HCT116 (cell line): ENCODE results near the gene FAM216B. TPM values are rescaled to one million over a fixed set of nuclear protein-coding genes. Genes with fewer than 3 reads are reported as not detected.

Experiments used
- ATAC-seq: fragments of 200-7000 bp; cut with Tn5 transposase; 2 replicates; pipeline ENCODE4 v1.9.1; 2020; ENCODE audit warnings: mild to moderate bottlenecking, moderate library complexity
- BruUV-seq: library from RNA; stranded (reverse); fragments of 400-500 nt; replicated peaks from 2 replicates; lab custom pipeline; 2021; lab: Mats Ljungman, UMichigan
- CTCF ChIA-PET: fragments of 300-600 bp; sonication (Branson Sonifier 250); formaldehyde crosslinking; loops from one replicate; lab custom pipeline; 2021; ENCODE audit warnings: antibody characterized with exemption; lab: Charles Lee
- POLR2A ChIA-PET: fragments of 300-600, 350-600 bp; sonication (Branson Sonifier 250); formaldehyde crosslinking; loops from one replicate; lab custom pipeline; 2021; ENCODE audit warnings: antibody characterized with exemption; lab: Charles Lee
- RAD21 ChIA-PET, 2 experiments: fragments of 300-600 bp; sonication (Branson Sonifier 250); formaldehyde crosslinking; loops; one replicate each; lab custom pipeline; 2023; ENCODE audit warnings: low total read pairs in 2 of 2; ENCODE audit not compliant: uncharacterized antibody in 2 of 2, unreplicated experiment in 2 of 2, low non-redundant PET in 1 of 2; lab: Charles Lee
- DNase-seq: peaks from one replicate; pipeline ENCODE4 v3.0.0-alpha.2; 2010; ENCODE audit warnings: low read depth, low spot score
- H2AFZ ChIP-seq: fragments of 200-600 bp; shearing (Covaris generic), sonication (generic); 2 replicates; pipeline ENCODE4 v1.6.1; 2017; ENCODE audit warnings: low read depth, mixed run types, mixed read lengths, antibody characterized with exemption, low read length; ENCODE audit not compliant: poor library complexity, severe bottlenecking
- H3K27ac ChIP-seq: 2 replicates; pipeline ENCODE4 v1.5.1; 2012; ENCODE audit warnings: low read depth, low read length
- H3K27me3 ChIP-seq: fragments of 200-600 bp; sonication (generic); 2 replicates; pipeline ENCODE4 v1.6.1; 2016; ENCODE audit warnings: mixed run types, low read length, mixed read lengths; ENCODE audit not compliant: insufficient read depth
- H3K36me3 ChIP-seq, 2 experiments: fragments of 200-500 bp in 1 of 2; fragments of 200-600 bp in 1 of 2; sonication (Bioruptor generic) in 1 of 2; sonication (generic) in 1 of 2; 2 replicates each; pipeline versions ENCODE4 v1.5.1 to v1.6.1; 2014 to 2016; ENCODE audit warnings: low read length in 2 of 2, inconsistent platforms in 1 of 2, mixed read lengths in 1 of 2, mixed run types in 1 of 2; ENCODE audit not compliant: insufficient read depth in 2 of 2, control insufficient read depth in 1 of 2
- H3K4me1 ChIP-seq, 2 experiments: fragments of 200-600 bp in 1 of 2; sonication (generic) in 1 of 2; 2 replicates each; pipeline versions ENCODE4 v1.5.1 to v1.6.1; 2012 to 2017; ENCODE audit warnings: low read length in 2 of 2, inconsistent platforms in 1 of 2, mild to moderate bottlenecking in 1 of 2, mixed read lengths in 1 of 2, mixed run types in 1 of 2, moderate library complexity in 1 of 2; ENCODE audit not compliant: insufficient read depth in 2 of 2, control insufficient read depth in 1 of 2
- H3K4me2 ChIP-seq: fragments of 200-600 bp; sonication (generic); 2 replicates; pipeline ENCODE4 v1.6.1; 2017; ENCODE audit warnings: mixed run types, low read length, mixed read lengths
- H3K4me3 ChIP-seq, 2 experiments: fragments of 200-600 bp in 1 of 2; sonication (generic) in 1 of 2; replicated peaks in 1 of 2; 2 replicates each; pipeline ENCODE4 v1.5.1; 2011 to 2016; ENCODE audit warnings: low read length in 2 of 2, control low read depth in 1 of 2, low read depth in 1 of 2, mild to moderate bottlenecking in 1 of 2, mixed read lengths in 1 of 2, mixed run types in 1 of 2
- H3K79me2 ChIP-seq: fragments of 200-600 bp; sonication (generic); 2 replicates; pipeline ENCODE4 v1.6.1; 2017; ENCODE audit warnings: mild to moderate bottlenecking, mixed run types, low read length, moderate library complexity, mixed read lengths; ENCODE audit not compliant: insufficient read depth
- H3K9ac ChIP-seq: fragments of 200-600 bp; sonication (generic); 2 replicates; pipeline ENCODE4 v1.6.1; 2016; ENCODE audit warnings: low read length, mixed read lengths
- H3K9me2 ChIP-seq: fragments of 200-600 bp; sonication (generic), shearing (Covaris generic); 2 replicates; pipeline ENCODE4 v1.6.1; 2017; ENCODE audit warnings: mixed run types, mild to moderate bottlenecking, moderate library complexity; ENCODE audit not compliant: insufficient read depth
- H3K9me3 ChIP-seq, 2 experiments: fragments of 200-500 bp in 1 of 2; fragments of 200-600 bp in 1 of 2; sonication (Bioruptor generic) in 1 of 2; sonication (generic) in 1 of 2; 2 replicates each; pipeline ENCODE4 v1.6.1; 2014 to 2017; ENCODE audit warnings: low read length in 2 of 2, mixed read lengths in 2 of 2, inconsistent platforms in 1 of 2, low read depth in 1 of 2, mild to moderate bottlenecking in 1 of 2, mixed run types in 1 of 2, moderate library complexity in 1 of 2; ENCODE audit not compliant: control insufficient read depth in 1 of 2, insufficient read depth in 1 of 2
- H4K20me1 ChIP-seq: fragments of 200-600 bp; sonication (generic), shearing (Covaris generic); 2 replicates; pipeline ENCODE4 v1.6.1; 2017; ENCODE audit warnings: mixed run types, mild to moderate bottlenecking, moderate library complexity; ENCODE audit not compliant: insufficient read depth
- ATF3 ChIP-seq: IDR thresholded peaks from 2 replicates; pipeline ENCODE4 v1.6.1; 2012
- CBX3 ChIP-seq: IDR thresholded peaks from 2 replicates; pipeline ENCODE4 v1.6.1; 2012; ENCODE audit warnings: low read depth
- CEBPB ChIP-seq: IDR thresholded peaks from 2 replicates; pipeline ENCODE4 v1.6.1; 2012; ENCODE audit warnings: low read depth
- CTCF ChIP-seq, 3 experiments: fragments of 200-600 bp in 1 of 3; sonication (generic) in 1 of 3; IDR thresholded peaks in 2 of 3; conservative IDR thresholded peaks in 1 of 3; 2 replicates each; pipeline ENCODE4 v1.5.1; 2012 to 2017; ENCODE audit warnings: low read depth in 2 of 3, low read length in 2 of 3, antibody characterized with exemption in 1 of 3, borderline replicate concordance in 1 of 3, control low read depth in 1 of 3, mild to moderate bottlenecking in 1 of 3, mixed read lengths in 1 of 3, mixed run types in 1 of 3, moderate library complexity in 1 of 3; ENCODE audit not compliant: insufficient read depth in 1 of 3
- EGR1 ChIP-seq: IDR thresholded peaks from 2 replicates; pipeline ENCODE4 v1.6.1; 2012; ENCODE audit warnings: low read depth
- ELF1 ChIP-seq: IDR thresholded peaks from 2 replicates; pipeline ENCODE4 v1.6.1; 2012; ENCODE audit warnings: low read depth, borderline replicate concordance
- EZH2phosphoT487 ChIP-seq: fragments of 200-600 bp; IDR thresholded peaks from 2 replicates; pipeline ENCODE4 v1.6.1; 2018; ENCODE audit warnings: antibody characterized with exemption, borderline replicate concordance
- FOSL1 ChIP-seq: IDR thresholded peaks from 2 replicates; pipeline ENCODE4 v1.6.1; 2012; ENCODE audit warnings: low read depth
- POLR2A ChIP-seq: IDR thresholded peaks from 2 replicates; pipeline ENCODE4 v1.7.0; 2011; ENCODE audit warnings: borderline replicate concordance; ENCODE audit not compliant: insufficient read depth, insufficient read length; ENCODE audit errors: extremely low read depth
- POLR2AphosphoS5 ChIP-seq: IDR thresholded peaks from 2 replicates; pipeline ENCODE4 v1.6.1; 2011; ENCODE audit warnings: mild to moderate bottlenecking, low read depth, low read length, moderate library complexity
- RAD21 ChIP-seq: IDR thresholded peaks from 2 replicates; pipeline ENCODE4 v1.6.1; 2012; ENCODE audit warnings: low read depth, mild to moderate bottlenecking
- REST ChIP-seq: IDR thresholded peaks from 2 replicates; pipeline ENCODE4 v1.6.1; 2012; ENCODE audit warnings: low read depth
- SIN3A ChIP-seq: IDR thresholded peaks from 2 replicates; pipeline ENCODE4 v1.6.1; 2012; ENCODE audit warnings: low read depth
- SRF ChIP-seq: IDR thresholded peaks from 2 replicates; pipeline ENCODE4 v1.6.1; 2012; ENCODE audit warnings: low read depth
- ZBTB33 ChIP-seq: IDR thresholded peaks from 2 replicates; pipeline ENCODE4 v1.6.1; 2011; ENCODE audit warnings: mild to moderate bottlenecking, low read length, moderate library complexity; ENCODE audit not compliant: insufficient replicate concordance; ENCODE audit errors: extremely low read depth
- ZFX ChIP-seq: fragments of 450-650 bp; IDR thresholded peaks from 2 replicates; pipeline ENCODE4 v1.6.1; 2017
- ZNF274 ChIP-seq: fragments of 200-500 bp; sonication (Bioruptor generic); IDR thresholded peaks from 2 replicates; pipeline ENCODE4 v1.6.1; 2014; ENCODE audit warnings: mild to moderate bottlenecking, low read depth, low read length, inconsistent platforms
- intact Hi-C: fragments of 100-400 bp; cut with micrococcal nuclease; formaldehyde crosslinking; loops from 2 replicates; pipeline ENCODE4 v1.10.0; 2022
- total RNA-seq: library from RNA; stranded (reverse); gene quantifications from one replicate; pipeline ENCODE4 v1.2.1, GENCODE V29; 2021; ENCODE audit not compliant: unreplicated experiment

Gene FAM216B
- total RNA-seq, 1 experiment from 2014 or later, result not detected

GRCh38 chr13:42762917-42763316 lies 18.5 kb upstream of the FAM216B start:
- ChIA-PET RAD21 (no interaction called here), POLR2A (no interaction called here), CTCF (no interaction called here)
- Histone ChIP-seq H3K9ac (no peak overlapping the region), H3K36me3 (no peaks in the 10 kb centered on the region), H2AFZ (no peak overlapping the region), H3K9me3 (0 out of 4 replicates have a peak, but pooled peaks cover 0 to 3% of the 10 kb centered on the region in 2 experiments), H3K9me2 (no peaks in the 10 kb centered on the region), H3K79me2 (no peaks in the 10 kb centered on the region), H3K27me3 (no peaks in the 10 kb centered on the region), H3K4me2 (no peak overlapping the region), H3K4me1 (no peaks in the 10 kb centered on the region), H3K4me3 (no peak overlapping the region), H4K20me1 (no peaks in the 10 kb centered on the region), H3K27ac (no peak overlapping the region)
- no peak for TF ChIP-seq ELF1
- no peak for TF ChIP-seq ATF3
- TF ChIP-seq CBX3, result no peak
- no peak for TF ChIP-seq RAD21
- no peak for TF ChIP-seq ZBTB33
- no peak for TF ChIP-seq EZH2phosphoT487
- no peak for TF ChIP-seq SIN3A
- TF ChIP-seq EGR1, result no peak
- TF ChIP-seq REST, result no peak
- TF ChIP-seq CTCF (IDR thresholded peaks at IDR 0.05 in 2 of 3, conservative IDR thresholded peaks at IDR 0.05 in 1 of 3; ENCODE audit: borderline replicate concordance in 1 of 3, insufficient read depth in 1 of 3, low read depth in 2 of 3, low read length in 2 of 3), result no peak
- no peak for TF ChIP-seq POLR2A
- TF ChIP-seq SRF, result no peak
- no peak for TF ChIP-seq ZFX
- TF ChIP-seq ZNF274, result no peak
- no peak for TF ChIP-seq FOSL1
- no peak for TF ChIP-seq POLR2AphosphoS5
- no peak for TF ChIP-seq CEBPB
- intact Hi-C loops, result no loop called here
- ATAC-seq, result no peak
- DNase-seq, result no peak
- BruUV-seq, result no TSS peak
